Measurements from ENCODE around the gene ZNF410. TPM values are rescaled to one million over a fixed set of nuclear protein-coding genes. Genes with fewer than 3 reads are reported as not detected.

Gene ZNF410
- total RNA-seq, 6 experiments from 2014 or later: 14.9 to 20.8 (median 18.3) TPM

DNA sequence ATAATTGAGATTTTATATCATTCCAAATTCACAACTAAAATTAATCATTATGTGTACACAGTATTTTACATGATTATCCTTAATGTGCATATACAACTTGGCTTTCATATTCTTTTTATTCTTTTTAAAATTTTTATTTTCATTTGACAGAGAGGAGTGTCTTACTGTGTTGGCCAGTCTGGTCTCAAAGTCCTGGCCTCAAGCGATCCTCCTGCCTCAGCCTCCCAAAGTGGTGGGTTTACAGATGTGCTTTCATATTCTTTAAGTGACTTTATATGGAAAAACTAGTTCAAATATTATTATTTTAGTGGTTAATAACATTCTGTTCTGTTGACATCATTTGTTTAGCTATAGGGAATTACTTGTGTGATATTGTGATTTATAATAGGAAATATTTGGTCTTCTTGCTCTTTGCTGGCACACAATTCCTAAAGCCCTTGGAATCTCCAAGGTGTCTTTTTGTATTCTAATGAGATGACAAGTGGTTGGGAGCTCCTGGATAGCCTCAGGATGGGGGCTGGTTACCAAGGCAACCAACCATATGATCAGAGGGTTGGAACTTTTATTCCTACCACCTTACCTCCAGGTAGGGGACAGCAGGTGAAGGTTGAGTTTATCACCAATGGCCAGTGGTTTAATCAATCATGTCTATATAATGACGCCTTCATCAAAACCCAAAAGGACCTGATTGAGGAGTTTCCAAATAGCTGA, 16.0 kb upstream of the ZNF410 start:
- no peaks in the 10 kb centered on the region for H3K27me3 ChIP-seq
- no peak overlapping the region for H3K4me3 ChIP-seq
- H3K27ac ChIP-seq: no peak overlapping the region
- 93% methylated on average over 2 of the region's 2 CpGs for WGBS (ENCODE audit: insufficient coverage, low coverage, low lambda C conversion rate, missing lambda C conversion rate)
- H3K36me3 ChIP-seq: peaks cover 0 to 18% (median 4%) of the 10 kb centered on the region in 4 donors
- H3K9me3 ChIP-seq: no peaks in the 10 kb centered on the region
- TF ChIP-seq, protein P1, sequence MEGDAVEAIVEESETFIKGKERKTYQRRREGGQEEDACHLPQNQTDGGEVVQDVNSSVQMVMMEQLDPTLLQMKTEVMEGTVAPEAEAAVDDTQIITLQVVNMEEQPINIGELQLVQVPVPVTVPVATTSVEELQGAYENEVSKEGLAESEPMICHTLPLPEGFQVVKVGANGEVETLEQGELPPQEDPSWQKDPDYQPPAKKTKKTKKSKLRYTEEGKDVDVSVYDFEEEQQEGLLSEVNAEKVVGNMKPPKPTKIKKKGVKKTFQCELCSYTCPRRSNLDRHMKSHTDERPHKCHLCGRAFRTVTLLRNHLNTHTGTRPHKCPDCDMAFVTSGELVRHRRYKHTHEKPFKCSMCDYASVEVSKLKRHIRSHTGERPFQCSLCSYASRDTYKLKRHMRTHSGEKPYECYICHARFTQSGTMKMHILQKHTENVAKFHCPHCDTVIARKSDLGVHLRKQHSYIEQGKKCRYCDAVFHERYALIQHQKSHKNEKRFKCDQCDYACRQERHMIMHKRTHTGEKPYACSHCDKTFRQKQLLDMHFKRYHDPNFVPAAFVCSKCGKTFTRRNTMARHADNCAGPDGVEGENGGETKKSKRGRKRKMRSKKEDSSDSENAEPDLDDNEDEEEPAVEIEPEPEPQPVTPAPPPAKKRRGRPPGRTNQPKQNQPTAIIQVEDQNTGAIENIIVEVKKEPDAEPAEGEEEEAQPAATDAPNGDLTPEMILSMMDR (IDR thresholded peaks at IDR 0.05): no peak
- TF ChIP-seq POLR2A (IDR thresholded peaks at IDR 0.05): no peak
- H3K4me1 ChIP-seq: no peaks in the 10 kb centered on the region
- intact Hi-C loops (cut with DNase I): no loop called here
- no peak for DNase-seq
- ATAC-seq: no peak

DNA sequence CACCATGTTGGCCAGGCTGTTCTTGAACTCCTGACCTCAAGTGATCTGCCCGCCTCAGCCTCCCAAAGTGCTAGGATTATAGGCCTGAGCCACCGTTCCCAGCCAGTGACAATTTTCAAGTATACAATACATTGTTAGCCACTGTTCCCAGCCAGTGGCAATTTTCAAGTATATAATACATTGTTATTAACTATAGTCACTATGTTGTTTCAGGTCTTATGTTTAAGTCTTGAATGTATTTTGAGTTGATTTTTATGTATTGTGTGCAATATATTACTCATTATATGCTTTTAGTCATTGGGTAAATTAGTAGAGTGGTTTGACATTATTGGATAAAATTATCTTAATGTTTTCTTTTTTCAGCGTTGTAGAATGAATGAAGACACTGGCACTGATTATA, 13.0 kb upstream of the ZNF410 start:
- Histone ChIP-seq H3K4me1 (no peaks in the 10 kb centered on the region), H3K27me3 (no peaks in the 10 kb centered on the region), H3K27ac (no peak overlapping the region), H3K9me3 (no peaks in the 10 kb centered on the region), H3K4me3 (no peak overlapping the region), H3K36me3 (peaks cover 0 to 20% (median 7%) of the 10 kb centered on the region in 4 donors)
- TF ChIP-seq, protein P1 (IDR thresholded peaks at IDR 0.05): no peak
- no peak for TF ChIP-seq POLR2A (IDR thresholded peaks at IDR 0.05)
- DNase-seq (no peak), ATAC-seq (no peak)
- 87% methylated on average over 3 of the region's 3 CpGs for WGBS (ENCODE audit: insufficient coverage, low coverage, low lambda C conversion rate, missing lambda C conversion rate)
- intact Hi-C loops (cut with DNase I): no loop called here

DNA sequence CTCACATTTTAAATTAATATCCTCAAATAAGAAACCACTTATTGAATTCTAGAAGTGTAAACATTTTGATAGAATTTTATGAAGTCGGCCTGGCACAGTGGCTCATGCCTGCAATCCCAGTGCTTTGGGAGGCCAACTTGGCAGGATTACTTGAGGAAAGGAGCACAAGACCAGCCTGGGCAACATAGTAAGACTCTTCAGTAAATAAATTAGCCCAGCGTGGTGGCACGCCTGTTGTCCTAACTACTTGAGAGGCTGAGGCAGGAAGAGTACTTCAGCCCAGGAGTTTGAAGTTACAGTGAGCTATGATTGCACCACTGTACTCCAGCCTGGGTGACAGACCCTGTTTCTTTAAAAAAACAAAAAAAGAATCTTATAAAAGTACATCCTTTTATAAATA, 8.9 kb upstream of the ZNF410 start:
- Histone ChIP-seq H3K9me3 (no peaks in the 10 kb centered on the region), H3K27ac (no peak overlapping the region), H3K4me1 (no peaks in the 10 kb centered on the region), H3K36me3 (peaks cover 0 to 29% (median 7%) of the 10 kb centered on the region in 4 donors), H3K27me3 (no peaks in the 10 kb centered on the region), H3K4me3 (no peak overlapping the region)
- WGBS (ENCODE audit: insufficient coverage, low coverage, low lambda C conversion rate, missing lambda C conversion rate): 79% methylated on average over 3 of the region's 3 CpGs
- DNase-seq (no peak), ATAC-seq (no peak)
- no peak for TF ChIP-seq POLR2A (IDR thresholded peaks at IDR 0.05)
- TF ChIP-seq, protein P1 (IDR thresholded peaks at IDR 0.05): no peak
- intact Hi-C loops (cut with DNase I): no loop called here

DNA sequence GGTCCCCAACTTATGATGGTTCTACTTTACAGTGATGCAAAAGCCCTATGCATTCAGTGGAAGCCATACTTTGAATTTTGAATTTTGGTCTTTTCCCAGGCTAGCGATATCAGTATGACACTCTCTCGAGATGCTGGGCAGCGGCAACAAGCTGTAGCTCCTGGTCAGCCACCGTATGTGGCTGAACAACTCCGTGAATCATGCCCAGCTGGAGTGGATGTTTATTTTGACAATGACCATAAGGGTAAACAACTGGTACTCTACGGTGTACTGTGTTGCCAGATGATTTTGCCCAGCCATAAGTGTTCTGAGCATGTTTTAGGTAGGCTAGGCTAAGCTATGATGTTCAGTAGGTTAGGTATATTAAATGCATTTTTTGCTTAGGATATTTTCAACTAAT, 8.2 kb upstream of the ZNF410 start:
- peaks cover 0 to 29% (median 7%) of the 10 kb centered on the region in 4 donors for H3K36me3 ChIP-seq
- H3K27me3 ChIP-seq: no peaks in the 10 kb centered on the region
- WGBS (ENCODE audit: insufficient coverage, low coverage, low lambda C conversion rate, missing lambda C conversion rate): 91% methylated on average over 6 of the region's 6 CpGs
- H3K27ac ChIP-seq: no peak overlapping the region
- no peak for DNase-seq
- intact Hi-C loops (cut with DNase I): no loop called here
- H3K4me3 ChIP-seq: no peak overlapping the region
- TF ChIP-seq, protein P1 (IDR thresholded peaks at IDR 0.05): no peak
- TF ChIP-seq POLR2A (IDR thresholded peaks at IDR 0.05): no peak
- H3K9me3 ChIP-seq: no peaks in the 10 kb centered on the region
- no peaks in the 10 kb centered on the region for H3K4me1 ChIP-seq
- no peak for ATAC-seq
